GM10248 (cell line): ENCODE data around the gene VAV1.
"Not testable (repeated sequence)": the region's sequence is repeated elsewhere in the genome, so short reads cannot be mapped to it uniquely, and the experiment has no call there.

Source experiments
- CTCF ChIA-PET: fragments of 300-600 bp; sonication (Branson Sonifier 250); formaldehyde crosslinking; extraction: SDS; loops from one replicate; lab custom pipeline; 2021; ENCODE audit warnings: antibody characterized with exemption; lab: Yijun Ruan, JAX
- POLR2A ChIA-PET: fragments of 350-650 bp; sonication (Branson Sonifier 250); formaldehyde crosslinking; extraction: SDS; loops from one replicate; lab custom pipeline; 2020; ENCODE audit warnings: antibody characterized with exemption; lab: Yijun Ruan, JAX
- DNase-seq: peaks from one replicate; pipeline ENCODE4 v3.0.0; 2012; ENCODE audit errors: extremely low spot score
- TF ChIP-seq, protein P1 (sequence below): IDR thresholded peaks from 2 replicates; pipeline ENCODE4 v1.5.1; 2012; ENCODE audit warnings: mild to moderate bottlenecking, low read depth; ENCODE audit errors: extremely low read depth, missing control alignments, control extremely low read depth

VAV1 gene

DNA sequence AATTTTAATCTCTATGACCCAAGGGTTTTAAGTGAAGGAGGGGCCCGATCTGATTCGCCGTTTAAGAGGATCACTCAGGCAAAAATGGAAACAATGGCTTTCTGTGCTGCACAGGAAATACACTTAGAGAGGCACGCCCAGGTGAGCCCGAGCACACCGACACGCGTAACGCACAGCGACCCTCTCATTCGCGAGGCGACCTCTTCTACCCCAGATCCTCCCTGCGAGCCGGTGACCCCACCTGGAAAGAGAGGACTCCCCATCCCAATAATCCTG, 5.5 kb upstream of the VAV1 start:
- no peak for DNase-seq
- ChIA-PET POLR2A (no interaction called here), CTCF (interaction anchor here (1.7 kb wide), 1 partner anchor 13 kb away, joined by 4 read pairs; no protein-coding TSS in a partner anchor)
- TF ChIP-seq, protein P1, sequence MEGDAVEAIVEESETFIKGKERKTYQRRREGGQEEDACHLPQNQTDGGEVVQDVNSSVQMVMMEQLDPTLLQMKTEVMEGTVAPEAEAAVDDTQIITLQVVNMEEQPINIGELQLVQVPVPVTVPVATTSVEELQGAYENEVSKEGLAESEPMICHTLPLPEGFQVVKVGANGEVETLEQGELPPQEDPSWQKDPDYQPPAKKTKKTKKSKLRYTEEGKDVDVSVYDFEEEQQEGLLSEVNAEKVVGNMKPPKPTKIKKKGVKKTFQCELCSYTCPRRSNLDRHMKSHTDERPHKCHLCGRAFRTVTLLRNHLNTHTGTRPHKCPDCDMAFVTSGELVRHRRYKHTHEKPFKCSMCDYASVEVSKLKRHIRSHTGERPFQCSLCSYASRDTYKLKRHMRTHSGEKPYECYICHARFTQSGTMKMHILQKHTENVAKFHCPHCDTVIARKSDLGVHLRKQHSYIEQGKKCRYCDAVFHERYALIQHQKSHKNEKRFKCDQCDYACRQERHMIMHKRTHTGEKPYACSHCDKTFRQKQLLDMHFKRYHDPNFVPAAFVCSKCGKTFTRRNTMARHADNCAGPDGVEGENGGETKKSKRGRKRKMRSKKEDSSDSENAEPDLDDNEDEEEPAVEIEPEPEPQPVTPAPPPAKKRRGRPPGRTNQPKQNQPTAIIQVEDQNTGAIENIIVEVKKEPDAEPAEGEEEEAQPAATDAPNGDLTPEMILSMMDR = no peak

DNA sequence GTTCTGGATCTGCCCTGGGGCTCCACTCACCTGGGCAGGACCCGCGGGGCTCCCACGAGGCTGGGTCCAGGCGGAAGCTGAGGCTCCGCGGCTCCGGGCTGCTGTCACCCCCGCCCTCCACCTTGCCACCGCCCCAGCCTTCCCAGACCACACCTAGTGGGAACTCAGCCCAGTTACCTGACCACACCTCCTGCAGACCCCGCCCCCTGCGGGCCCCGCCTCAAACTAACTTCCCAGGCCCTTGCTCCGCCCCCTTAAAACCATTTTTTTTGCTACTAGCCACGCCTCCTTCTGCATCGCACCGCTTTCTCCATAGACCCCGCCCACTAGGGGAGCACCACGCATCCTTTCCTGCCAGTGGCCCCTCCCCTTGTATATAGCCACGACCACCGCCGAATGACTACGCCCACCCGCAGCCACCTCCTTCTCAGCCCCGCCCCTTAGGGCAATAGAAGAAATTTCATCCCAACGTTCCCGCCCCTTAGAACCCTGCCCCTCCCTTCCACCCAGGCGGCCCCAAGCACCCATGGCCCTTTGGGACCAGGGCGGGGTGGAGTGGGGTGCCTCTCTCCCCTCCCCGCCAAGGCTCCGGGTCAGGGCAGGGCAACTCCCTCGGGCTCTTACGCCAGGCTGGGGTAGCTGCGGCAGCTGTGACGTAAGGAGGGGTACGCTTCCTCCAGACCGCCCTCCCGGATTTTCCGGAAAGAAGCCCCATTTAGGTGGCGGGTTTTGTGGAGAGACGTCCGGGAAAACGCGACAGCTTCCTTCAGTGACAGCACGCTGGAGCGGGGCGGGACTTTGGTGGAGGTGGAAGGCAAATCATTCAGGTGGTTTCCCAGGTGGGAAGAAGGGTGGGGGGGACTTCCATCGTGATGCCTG, 4.9 kb upstream of the VAV1 start, which contains the start of gene SH2D3A:
SH2D3A (minus strand) TSS at position 79 of the 879 bp plus-strand sequence. CDS start 3,687 bp downstream, outside the sequence.
- TF ChIP-seq, protein P1 = peak; percentile 3
- ChIA-PET POLR2A (no interaction called here), CTCF (interaction anchor here (0.9 to 2.6 kb wide), 8 partner anchors 13 to 642 kb away, joined by 3 to 10 read pairs (median 4); partner anchors contain the start of gene GPR108)
- DNase-seq = peak; percentile 95

DNA sequence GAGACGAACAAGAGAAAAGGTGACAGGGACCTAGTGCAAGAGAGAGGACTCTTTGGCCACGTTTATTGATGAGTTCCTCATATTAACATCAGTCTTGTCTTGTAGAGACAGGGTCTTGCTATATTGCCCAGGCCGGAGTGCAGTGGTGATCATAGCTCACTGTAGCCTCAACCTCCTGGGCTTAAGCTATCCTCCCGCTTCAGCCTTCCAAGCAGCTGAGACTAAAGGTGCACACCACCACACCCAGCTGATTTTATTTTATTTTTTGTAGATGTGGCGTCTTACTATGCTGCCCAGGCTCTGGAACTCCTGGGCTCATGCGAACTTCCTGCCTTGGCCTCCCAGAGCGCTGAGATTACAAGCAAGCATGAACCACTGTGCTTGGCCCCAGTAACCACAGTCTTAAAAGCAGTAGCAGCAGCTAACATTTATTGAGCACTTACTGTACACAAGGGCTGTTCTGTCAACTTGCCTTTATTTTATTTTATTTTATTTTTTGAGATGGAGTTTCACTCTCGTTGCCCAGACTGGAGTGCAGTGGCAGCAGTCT, 4.2 kb upstream of the VAV1 start:
- TF ChIP-seq, protein P1 = no peak
- POLR2A ChIA-PET = no interaction called here
- CTCF ChIA-PET = interaction anchor here (0.9 to 2.6 kb wide), 8 partner anchors 12 to 642 kb away, joined by 3 to 10 read pairs (median 4); partner anchors contain the start of gene GPR108
- DNase-seq = no peak

DNA sequence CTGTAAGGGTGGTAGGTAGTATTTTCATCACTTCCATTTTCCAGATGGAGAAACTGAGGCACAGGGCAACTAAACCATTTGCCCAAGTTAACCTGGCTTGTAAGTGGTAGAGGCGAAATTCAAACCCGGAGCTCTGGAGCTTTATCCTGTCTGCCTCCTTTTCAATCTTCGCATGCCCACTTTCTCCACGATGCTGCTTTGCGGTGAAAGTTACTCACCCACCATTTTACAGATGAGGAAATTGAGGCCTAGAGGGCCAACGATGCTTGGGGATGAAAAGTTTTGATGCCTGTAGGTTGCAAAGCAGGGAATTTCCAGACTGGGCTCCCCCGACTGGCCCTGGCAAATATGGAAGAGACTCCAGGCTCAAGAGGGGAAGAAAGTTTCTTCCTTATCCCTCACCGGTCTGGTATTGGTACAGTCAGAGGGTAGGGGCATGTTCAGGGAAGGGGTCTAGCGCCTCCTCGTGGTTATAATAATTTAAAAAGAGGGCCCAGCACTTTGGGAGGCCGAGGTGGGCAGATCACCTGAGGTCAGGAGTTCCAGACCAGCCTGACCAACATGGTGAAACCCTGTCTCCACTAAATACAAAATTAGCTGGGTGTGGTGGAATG, 3.4 kb upstream of the VAV1 start:
- DNase-seq = no peak
- TF ChIP-seq, protein P1 = no peak
- ChIA-PET CTCF (interaction anchor here (0.8 to 2.6 kb wide), 9 partner anchors 8 to 643 kb away, joined by 3 to 10 read pairs (median 4); partner anchors contain the start of gene GPR108), POLR2A (no interaction called here)

DNA sequence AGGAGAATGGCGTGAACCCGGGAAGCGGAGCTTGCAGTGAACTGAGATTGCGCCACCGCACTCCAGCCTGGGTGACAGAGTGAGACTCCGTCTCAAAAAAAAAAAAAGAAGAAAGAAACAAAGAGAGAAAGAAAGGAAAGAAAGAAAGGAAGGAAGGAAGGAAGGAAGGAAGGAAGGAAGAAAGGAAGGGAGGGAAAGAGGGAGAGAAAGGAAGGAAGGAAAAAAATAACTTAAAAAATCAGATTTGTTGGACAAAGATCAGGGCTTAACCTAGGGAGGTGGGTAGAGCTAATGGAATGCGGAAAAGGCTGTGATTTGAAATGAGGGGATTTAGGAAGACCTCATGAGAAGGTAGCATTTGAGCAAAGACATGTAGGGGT, 870 bp upstream of the VAV1 start:
- DNase-seq = not testable (repeated sequence)
- CTCF ChIA-PET = interaction anchor here (1.1 to 3.3 kb wide), 11 partner anchors 8 to 267 kb away, joined by 3 to 25 read pairs (median 7); partner anchors contain the start of genes GPR108 and TRIP10
- POLR2A ChIA-PET = interaction anchor here (0.7 to 1.8 kb wide), 2 partner anchors 30 to 241 kb away, joined by 6 to 14 read pairs; partner anchors contain the start of gene TNFSF9

DNA sequence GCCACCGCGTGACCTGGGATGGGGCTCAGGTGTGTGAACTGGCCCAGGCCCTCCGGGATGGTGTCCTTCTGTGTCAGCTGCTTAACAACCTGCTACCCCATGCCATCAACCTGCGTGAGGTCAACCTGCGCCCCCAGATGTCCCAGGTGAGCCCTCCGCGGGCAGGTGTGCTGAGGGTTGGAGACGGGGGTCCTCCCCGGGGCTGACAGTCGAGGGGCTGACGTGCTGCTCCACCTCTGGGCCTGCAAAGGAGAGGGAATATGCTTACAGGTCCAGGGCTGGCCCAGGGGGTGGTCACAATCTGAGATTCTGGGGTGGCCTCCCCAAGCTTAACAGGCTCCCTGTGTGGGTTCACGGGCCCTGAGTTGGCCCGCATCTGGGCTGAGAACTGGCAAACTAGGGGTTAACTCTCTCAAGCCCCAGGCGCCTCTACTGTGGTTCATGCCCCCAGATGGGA, 386 bp downstream of the VAV1 start:
- ChIA-PET POLR2A (interaction anchor here (1.0 to 1.8 kb wide), 7 partner anchors 10 to 242 kb away, joined by 3 to 6 read pairs (median 4); partner anchors contain the start of gene TNFSF9), CTCF (interaction anchor here (0.8 to 3.3 kb wide), 18 partner anchors 8 to 788 kb away, joined by 3 to 25 read pairs (median 4); partner anchors contain the start of genes GPR108 and TRIP10)
- no peak for DNase-seq
- TF ChIP-seq, protein P1 = no peak
